Transverse colon (tissue), 4 donors: ENCODE measurements around the gene ACTL6B. TPM values are rescaled to one million over a fixed set of nuclear protein-coding genes. Genes with fewer than 3 reads are reported as not detected.

Experiments used
- DNase-seq: peaks from one replicate; pipeline ENCODE4 v3.0.0-alpha.2; 2019
- H3K27ac ChIP-seq, 4 donors: fragments of 200-600 bp; sonication (generic); 2 replicates each; pipeline ENCODE4 v1.5.1; 2016 to 2018; ENCODE audit warnings: inconsistent platforms in 4 of 4
- H3K27me3 ChIP-seq: fragments of 200-600 bp; sonication (generic); 2 replicates; pipeline ENCODE4 v1.5.1; 2017; ENCODE audit warnings: inconsistent platforms
- H3K36me3 ChIP-seq, 4 donors: fragments of 200-600 bp; sonication (generic); 2 replicates each; pipeline ENCODE4 v1.5.1; 2017 to 2019; ENCODE audit warnings: inconsistent platforms in 4 of 4
- H3K4me1 ChIP-seq, 4 donors: fragments of 200-600 bp; sonication (generic); 2 replicates each; pipeline ENCODE4 v1.5.1; 2017 to 2020; ENCODE audit warnings: inconsistent platforms in 4 of 4
- H3K4me3 ChIP-seq, 4 donors: fragments of 200-600 bp; sonication (generic); 1 replicate in 1 of 4; 2 replicates in 3 of 4; pipeline versions ENCODE4 v1.5.1 to v1.6.1; 2017 to 2019; ENCODE audit warnings: inconsistent platforms in 4 of 4
- H3K9me3 ChIP-seq, 2 donors: fragments of 200-600 bp; sonication (generic); 2 replicates each; pipeline ENCODE4 v1.5.1; 2017 to 2019; ENCODE audit warnings: inconsistent platforms in 2 of 2
- EP300 ChIP-seq: sonication (generic); formaldehyde crosslinking; IDR thresholded peaks from one replicate; pipeline ENCODE4 v1.6.1; 2017; ENCODE audit warnings: antibody characterized with exemption, low read depth
- POLR2A ChIP-seq: fragments of 450-650 bp; IDR thresholded peaks from one replicate; pipeline ENCODE4 v1.6.1; 2016; ENCODE audit warnings: antibody characterized with exemption, mild to moderate bottlenecking, moderate library complexity
- POLR2AphosphoS5 ChIP-seq, 3 donors: sonication (generic); formaldehyde crosslinking; IDR thresholded peaks; one replicate each; pipeline ENCODE4 v1.6.1; 2016; ENCODE audit warnings: antibody characterized with exemption in 3 of 3
- WGBS, 2 donors: methylation state at CpG; one replicate each; pipeline ENCODE4 v1.1.5; 2018; ENCODE audit warnings: low coverage in 1 of 2; 5-methylcytosine and 5-hydroxymethylcytosine counted together
- in situ Hi-C, 4 donors: fragments of 200-750 bp; cut with MboI; loops; one replicate each; pipeline versions ENCODE4 v1.15.0 to v1.15.1; 2017; ENCODE audit warnings: low sequenced_read_pairs in 3 of 4, low pct_ligation_motif_present in 1 of 4, low pct_unique_long_range_greater_than_20kb in 1 of 4
- intact Hi-C: fragments of 100-400 bp; cut with DNase I; formaldehyde crosslinking; loops from one replicate; pipeline ENCODE4 v1.15.1; 2023; ENCODE audit warnings: low total_unique reads
- total RNA-seq, 4 donors: library from RNA; depleted of rRNA; stranded (reverse); fragments of >200 nt; gene quantifications; one replicate each; pipeline ENCODE4 v1.1.0, GENCODE V29; 2016
- TF ChIP-seq, protein P1 (sequence below), 5 experiments: fragments of 200-600 bp in 3 of 5; fragments of 450-650 bp in 2 of 5; sonication (generic) in 3 of 5; IDR thresholded peaks; 1 replicate in 2 of 5; 2 replicates in 3 of 5; pipeline ENCODE4 v1.5.1; 2016 to 2017; ENCODE audit warnings: antibody characterized with exemption in 5 of 5, inconsistent platforms in 3 of 5, mild to moderate bottlenecking in 2 of 5, moderate library complexity in 1 of 5

ACTL6B gene
- total RNA-seq, 4 donors from 2014 or later = not detected

DNA sequence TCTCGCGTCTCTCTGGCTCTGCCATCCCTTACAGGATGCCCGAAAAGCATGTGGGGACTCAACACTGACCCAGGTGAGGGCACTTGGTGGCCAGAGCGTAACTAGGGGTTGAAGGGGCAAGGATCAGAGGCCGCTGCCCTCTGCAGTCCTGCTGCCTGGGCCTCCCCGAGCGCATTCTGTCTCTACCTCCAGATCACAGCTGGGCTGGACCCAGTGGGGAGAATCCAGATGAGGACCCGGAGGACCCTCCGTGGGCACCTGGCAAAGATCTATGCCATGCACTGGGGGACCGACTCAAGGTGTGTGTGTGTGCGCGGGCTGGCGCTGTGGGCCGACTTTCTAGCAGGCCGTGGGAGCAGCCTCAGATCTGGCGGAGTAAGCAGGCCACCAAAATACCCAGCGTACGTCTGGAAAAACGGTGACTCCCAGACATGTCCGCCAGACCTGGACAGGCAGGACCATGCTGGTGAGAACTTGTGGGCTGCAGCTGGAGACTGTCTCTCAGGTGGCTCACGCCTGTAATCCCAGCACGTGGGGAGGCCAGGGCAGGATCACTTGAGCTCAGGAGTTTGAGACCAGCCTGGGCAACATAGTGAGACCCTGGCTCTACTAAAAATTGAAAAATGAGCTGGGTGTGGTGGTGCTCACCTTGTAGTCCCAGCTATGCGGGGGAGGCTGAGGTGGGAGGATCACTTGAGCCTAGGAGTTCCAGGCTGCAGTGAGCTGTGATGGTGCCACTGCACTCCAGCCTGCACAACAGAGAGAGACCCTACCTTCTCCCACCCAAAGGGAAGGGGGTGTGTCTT is 20.5 kb upstream of the ACTL6B start:
- TF ChIP-seq POLR2AphosphoS5 (IDR thresholded peaks at IDR 0.05) (no peak), POLR2A (no peak), EP300 (no peak)
- TF ChIP-seq, protein P1, sequence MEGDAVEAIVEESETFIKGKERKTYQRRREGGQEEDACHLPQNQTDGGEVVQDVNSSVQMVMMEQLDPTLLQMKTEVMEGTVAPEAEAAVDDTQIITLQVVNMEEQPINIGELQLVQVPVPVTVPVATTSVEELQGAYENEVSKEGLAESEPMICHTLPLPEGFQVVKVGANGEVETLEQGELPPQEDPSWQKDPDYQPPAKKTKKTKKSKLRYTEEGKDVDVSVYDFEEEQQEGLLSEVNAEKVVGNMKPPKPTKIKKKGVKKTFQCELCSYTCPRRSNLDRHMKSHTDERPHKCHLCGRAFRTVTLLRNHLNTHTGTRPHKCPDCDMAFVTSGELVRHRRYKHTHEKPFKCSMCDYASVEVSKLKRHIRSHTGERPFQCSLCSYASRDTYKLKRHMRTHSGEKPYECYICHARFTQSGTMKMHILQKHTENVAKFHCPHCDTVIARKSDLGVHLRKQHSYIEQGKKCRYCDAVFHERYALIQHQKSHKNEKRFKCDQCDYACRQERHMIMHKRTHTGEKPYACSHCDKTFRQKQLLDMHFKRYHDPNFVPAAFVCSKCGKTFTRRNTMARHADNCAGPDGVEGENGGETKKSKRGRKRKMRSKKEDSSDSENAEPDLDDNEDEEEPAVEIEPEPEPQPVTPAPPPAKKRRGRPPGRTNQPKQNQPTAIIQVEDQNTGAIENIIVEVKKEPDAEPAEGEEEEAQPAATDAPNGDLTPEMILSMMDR (IDR thresholded peaks at IDR 0.05) = no peak
- DNase-seq = peak; percentile 15
- in situ Hi-C loops (loop anchor here in 3 of 4 donors (10.0 to 25.0 kb wide), 3 partner anchors 89 to 214 kb away; partner anchors contain the start of genes FBXO24 (in 2 of the 3), LRCH4 (in 2 of the 3) and SPACDR (in 2 of the 3)), intact Hi-C loops (no loop called here)
- Histone ChIP-seq H3K27me3 (no peaks in the 10 kb centered on the region), H3K36me3 (peaks cover 0 to 24% (median 15%) of the 10 kb centered on the region in 4 donors), H3K27ac (peak overlapping the region; percentile 94 to 100 (median 98)), H3K4me3 (peak overlapping the region in 2 of 4 donors; percentile 77 to 100), H3K4me1 (peaks cover 0 to 19% (median 9%) of the 10 kb centered on the region in 4 donors), H3K9me3 (no peaks in the 10 kb centered on the region)
- WGBS, 2 donors = 88% methylated on average over 23 of the region's 23 CpGs; no CpG with 5 or more reads in 1 of the 2 donors

DNA sequence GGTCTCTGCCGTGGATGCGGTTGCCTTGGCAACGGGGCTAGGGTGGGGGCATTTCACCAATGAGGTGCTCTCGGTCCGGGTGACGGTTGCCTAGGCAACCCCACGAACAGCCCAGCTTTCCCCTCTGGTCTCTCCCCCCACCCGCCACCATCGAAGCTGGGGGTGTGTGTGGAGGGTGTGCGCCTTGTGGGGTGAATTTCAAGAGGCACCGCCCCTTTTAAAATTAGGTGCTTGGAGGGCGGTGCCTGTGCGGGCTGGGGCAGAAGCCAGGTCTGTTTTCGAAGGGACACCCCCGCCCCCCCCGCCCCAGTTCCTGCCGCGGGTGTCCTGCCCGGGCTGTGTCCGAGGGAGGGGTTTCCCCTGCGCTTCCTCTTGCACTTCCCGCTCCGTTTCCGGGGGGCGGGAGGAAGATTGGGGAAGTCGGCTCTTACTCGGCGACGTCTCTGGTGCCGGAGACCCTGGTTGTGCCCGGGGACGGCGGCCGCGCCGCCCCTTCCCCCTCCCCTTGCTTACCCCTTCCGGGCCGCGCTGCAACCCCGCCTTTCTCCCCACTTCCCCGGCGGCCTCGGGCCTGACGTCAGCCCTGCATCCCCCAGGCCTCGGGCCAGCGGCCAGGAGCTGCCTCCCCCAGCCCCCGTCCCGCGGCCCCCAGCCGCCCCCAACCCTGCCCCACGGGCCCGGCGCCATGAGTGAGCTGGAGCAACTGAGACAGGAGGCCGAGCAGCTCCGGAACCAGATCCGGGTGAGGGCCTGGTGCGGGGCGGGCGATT is 19.5 kb upstream of the ACTL6B start:
- Histone ChIP-seq H3K4me1 (peaks cover 0 to 19% (median 9%) of the 10 kb centered on the region in 4 donors), H3K4me3 (peak overlapping the region; percentile 77 to 100 (median 96)), H3K36me3 (peaks cover 0 to 23% (median 15%) of the 10 kb centered on the region in 4 donors), H3K27me3 (no peaks in the 10 kb centered on the region), H3K9me3 (no peaks in the 10 kb centered on the region), H3K27ac (peak overlapping the region; percentile 94 to 100 (median 98))
- in situ Hi-C loops (loop anchor here in 3 of 4 donors (10.0 to 25.0 kb wide), 3 partner anchors 88 to 213 kb away; partner anchors contain the start of genes FBXO24 (in 2 of the 3), LRCH4 (in 2 of the 3) and SPACDR (in 2 of the 3)), intact Hi-C loops (no loop called here)
- WGBS, 2 donors = 5% methylated on average over 32 of the region's 59 CpGs; no CpG with 5 or more reads in 1 of the 2 donors
- DNase-seq = peak; percentile 86
- TF ChIP-seq POLR2A (peak; percentile 22), POLR2AphosphoS5 (IDR thresholded peaks at IDR 0.05) (peak; percentile 46 to 56 (median 50)), EP300 (no peak)
- TF ChIP-seq, protein P1 (IDR thresholded peaks at IDR 0.05) = no peak

DNA sequence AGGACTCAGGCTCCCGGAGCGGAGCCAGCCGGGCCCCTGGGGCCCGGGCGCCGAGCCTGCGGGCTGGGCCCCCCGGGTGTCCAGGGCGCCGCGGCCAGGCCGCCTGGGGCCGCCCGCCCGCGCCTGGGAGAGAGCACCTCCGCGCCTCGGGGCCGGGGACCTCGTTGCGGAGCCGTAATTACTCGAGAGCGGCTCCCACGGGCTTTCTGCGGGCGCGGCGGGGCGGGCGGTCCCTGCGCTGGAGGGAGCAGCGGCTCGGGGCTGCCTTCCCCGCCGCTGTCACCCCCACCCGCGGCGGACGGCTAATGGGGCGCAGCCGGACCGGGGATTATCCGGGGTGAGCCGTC is 18.8 kb upstream of the ACTL6B start:
- H3K27ac ChIP-seq = peak overlapping the region; percentile 94 to 100 (median 98)
- no peak for DNase-seq
- no peaks in the 10 kb centered on the region for H3K9me3 ChIP-seq
- no peaks in the 10 kb centered on the region for H3K27me3 ChIP-seq
- WGBS, 2 donors = 0% methylated on average over 7 of the region's 46 CpGs; no CpG with 5 or more reads in 1 of the 2 donors
- peaks cover 0 to 23% (median 15%) of the 10 kb centered on the region in 4 donors for H3K36me3 ChIP-seq
- peaks cover 0 to 19% (median 9%) of the 10 kb centered on the region in 4 donors for H3K4me1 ChIP-seq
- intact Hi-C loops = no loop called here
- H3K4me3 ChIP-seq = peak overlapping the region; percentile 77 to 100 (median 96)
- in situ Hi-C loops = loop anchor here in 3 of 4 donors (10.0 to 25.0 kb wide), 3 partner anchors 88 to 213 kb away; partner anchors contain the start of genes FBXO24 (in 2 of the 3), LRCH4 (in 2 of the 3) and SPACDR (in 2 of the 3)
- TF ChIP-seq POLR2AphosphoS5 (IDR thresholded peaks at IDR 0.05) (no peak), POLR2A (no peak), EP300 (no peak)
- TF ChIP-seq, protein P1 (IDR thresholded peaks at IDR 0.05) = no peak
